HepG2 (cell line): Measurements from ENCODE around the gene QRICH2. TPM values are rescaled to one million over a fixed set of nuclear protein-coding genes. Genes with fewer than 3 reads are reported as not detected.
A peak's percentile ranks its signal among the peaks of the same experiment; 100 is the strongest.

Source experiments
- HNRNPL ChIP-seq: fragments of 200-400 bp; formaldehyde crosslinking; IDR thresholded peaks from 2 replicates; pipeline ENCODE4 v1.6.1; 2017; ENCODE audit warnings: mild to moderate bottlenecking, low read depth, low read length
- NCOA2 ChIP-seq: sonication (generic); formaldehyde crosslinking; IDR thresholded peaks from 2 replicates; pipeline ENCODE4 v1.8.0; 2022; ENCODE audit warnings: inconsistent platforms
- NFRKB ChIP-seq: fragments of 450-650 bp; IDR thresholded peaks from 2 replicates; pipeline ENCODE4 v1.6.1; 2017
- POLR2G ChIP-seq: fragments of 200-400 bp; formaldehyde crosslinking; IDR thresholded peaks from 2 replicates; pipeline ENCODE4 v1.6.1; 2018; ENCODE audit warnings: mild to moderate bottlenecking, low read depth, low read length, moderate library complexity
- RBM22 ChIP-seq: fragments of 200-400 bp; formaldehyde crosslinking; optimal IDR thresholded peaks from 2 replicates; pipeline ENCODE3; 2017; ENCODE audit warnings: mild to moderate bottlenecking, low read length, moderate library complexity
- RBM39 ChIP-seq: fragments of 200-400 bp; formaldehyde crosslinking; IDR thresholded peaks from one replicate; pipeline ENCODE4 v1.6.1; 2018; ENCODE audit warnings: antibody characterized with exemption, mild to moderate bottlenecking, low read depth, low read length; ENCODE audit not compliant: poor library complexity, severe bottlenecking
- SRSF1 ChIP-seq: fragments of 200-400 bp; formaldehyde crosslinking; optimal IDR thresholded peaks from 2 replicates; pipeline ENCODE3; 2017; ENCODE audit warnings: mild to moderate bottlenecking, low read depth, low read length, moderate library complexity
- polyA plus RNA-seq, 8 experiments: library from polyadenylated mRNA; depleted of rRNA in 3 of 8; stranded (reverse) in 7 of 8; unstranded in 1 of 8; fragments of >200 nt; fragmentation: Illumina TruSeq in 4 of 8; extraction: Trizol in 4 of 8; gene quantifications; 2 replicates each; pipeline versions ENCODE4 v1.2.1 to v1.2.3, GENCODE V29; 2011 to 2016; ENCODE audit warnings: low read depth in 4 of 8, missing spikeins in 1 of 8, mixed read lengths in 1 of 8; ENCODE audit not compliant: insufficient read depth in 1 of 8
- total RNA-seq, 5 experiments: library from RNA; depleted of rRNA; stranded (reverse); fragments of >200 nt; fragmentation: Illumina TruSeq; extraction: Trizol; gene quantifications; 2 replicates each; pipeline ENCODE4 v1.2.3, GENCODE V29; 2016; ENCODE audit warnings: low read depth in 1 of 5
- TF ChIP-seq, protein P1 (sequence below): IDR thresholded peaks from 2 replicates; pipeline ENCODE4 v1.6.1; 2012; ENCODE audit warnings: low read length, improper control_type of control experiment
- TF ChIP-seq, protein P2 (sequence below): sonication (generic); formaldehyde crosslinking; IDR thresholded peaks from 2 replicates; pipeline ENCODE4 v1.4.0; 2020; ENCODE audit warnings: missing genetic modification reagents
- TF ChIP-seq, protein P3 (sequence below): sonication (generic); formaldehyde crosslinking; IDR thresholded peaks from 2 replicates; pipeline ENCODE4 v1.8.1; 2023; ENCODE audit warnings: mild to moderate bottlenecking, moderate library complexity, missing genetic modification reagents

Gene QRICH2
- total and polyA plus RNA-seq, 2 of the 13 experiments (the other 11 are each of a cell fraction or from before 2014, with no cell fraction given): 3.7 to 5.7 TPM

DNA sequence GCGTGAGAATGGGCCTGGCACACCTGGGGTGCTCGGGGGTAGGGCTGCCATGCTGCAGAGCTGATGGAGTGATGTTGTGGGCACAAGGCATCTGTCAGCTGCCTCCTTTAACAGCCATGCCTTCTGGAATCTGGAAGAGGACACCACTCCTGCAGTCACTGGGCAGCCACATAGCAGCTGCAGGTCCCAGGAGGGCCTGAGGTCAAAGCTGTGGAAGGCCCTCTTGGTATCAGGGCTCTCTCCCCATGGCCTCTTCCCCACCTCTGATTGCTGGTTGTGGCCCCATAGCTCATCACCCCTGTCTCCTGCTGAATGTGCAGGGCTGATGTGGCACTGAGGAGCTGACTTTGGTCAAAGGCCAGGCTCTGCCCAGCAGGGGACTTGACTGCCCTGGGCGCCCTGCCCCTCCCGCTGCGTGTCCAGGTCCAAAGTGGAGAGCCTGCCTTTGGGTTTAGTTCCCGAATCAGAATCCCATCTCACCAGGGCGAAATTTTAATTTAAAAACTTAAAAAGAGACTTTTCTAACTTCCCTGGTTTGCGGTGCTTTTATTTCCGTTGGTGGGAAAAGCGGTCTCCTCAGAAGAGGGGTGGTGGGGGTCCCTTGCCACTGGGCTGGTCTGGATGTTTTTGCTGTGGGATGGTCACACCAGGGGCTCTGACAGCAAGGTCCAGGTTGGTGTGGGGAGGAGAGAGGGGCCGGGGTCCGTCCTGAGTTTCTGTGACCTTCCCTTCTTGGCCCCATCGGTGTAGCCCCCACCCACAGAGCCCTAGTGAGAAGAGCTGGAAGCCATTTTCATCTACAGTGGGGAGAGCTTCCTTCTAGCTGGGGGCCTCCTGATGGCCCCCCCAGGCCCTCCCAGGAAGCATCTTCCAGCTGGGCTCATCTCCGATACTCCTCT is 37.1 kb downstream of the QRICH2 start (continued):
- TF ChIP-seq, protein P1, sequence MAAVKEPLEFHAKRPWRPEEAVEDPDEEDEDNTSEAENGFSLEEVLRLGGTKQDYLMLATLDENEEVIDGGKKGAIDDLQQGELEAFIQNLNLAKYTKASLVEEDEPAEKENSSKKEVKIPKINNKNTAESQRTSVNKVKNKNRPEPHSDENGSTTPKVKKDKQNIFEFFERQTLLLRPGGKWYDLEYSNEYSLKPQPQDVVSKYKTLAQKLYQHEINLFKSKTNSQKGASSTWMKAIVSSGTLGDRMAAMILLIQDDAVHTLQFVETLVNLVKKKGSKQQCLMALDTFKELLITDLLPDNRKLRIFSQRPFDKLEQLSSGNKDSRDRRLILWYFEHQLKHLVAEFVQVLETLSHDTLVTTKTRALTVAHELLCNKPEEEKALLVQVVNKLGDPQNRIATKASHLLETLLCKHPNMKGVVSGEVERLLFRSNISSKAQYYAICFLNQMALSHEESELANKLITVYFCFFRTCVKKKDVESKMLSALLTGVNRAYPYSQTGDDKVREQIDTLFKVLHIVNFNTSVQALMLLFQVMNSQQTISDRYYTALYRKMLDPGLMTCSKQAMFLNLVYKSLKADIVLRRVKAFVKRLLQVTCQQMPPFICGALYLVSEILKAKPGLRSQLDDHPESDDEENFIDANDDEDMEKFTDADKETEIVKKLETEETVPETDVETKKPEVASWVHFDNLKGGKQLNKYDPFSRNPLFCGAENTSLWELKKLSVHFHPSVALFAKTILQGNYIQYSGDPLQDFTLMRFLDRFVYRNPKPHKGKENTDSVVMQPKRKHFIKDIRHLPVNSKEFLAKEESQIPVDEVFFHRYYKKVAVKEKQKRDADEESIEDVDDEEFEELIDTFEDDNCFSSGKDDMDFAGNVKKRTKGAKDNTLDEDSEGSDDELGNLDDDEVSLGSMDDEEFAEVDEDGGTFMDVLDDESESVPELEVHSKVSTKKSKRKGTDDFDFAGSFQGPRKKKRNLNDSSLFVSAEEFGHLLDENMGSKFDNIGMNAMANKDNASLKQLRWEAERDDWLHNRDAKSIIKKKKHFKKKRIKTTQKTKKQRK: no peak
- TF ChIP-seq NCOA2 (no peak), RBM22 (peak; percentile 57), POLR2G (peak; percentile 18; the same call in 1 of the 2 replicates), SRSF1 (peak; percentile 26), HNRNPL (peak; percentile 75; the same call in 1 of the 2 replicates), RBM39 (no peak), NFRKB (no peak)
- TF ChIP-seq, protein P2, sequence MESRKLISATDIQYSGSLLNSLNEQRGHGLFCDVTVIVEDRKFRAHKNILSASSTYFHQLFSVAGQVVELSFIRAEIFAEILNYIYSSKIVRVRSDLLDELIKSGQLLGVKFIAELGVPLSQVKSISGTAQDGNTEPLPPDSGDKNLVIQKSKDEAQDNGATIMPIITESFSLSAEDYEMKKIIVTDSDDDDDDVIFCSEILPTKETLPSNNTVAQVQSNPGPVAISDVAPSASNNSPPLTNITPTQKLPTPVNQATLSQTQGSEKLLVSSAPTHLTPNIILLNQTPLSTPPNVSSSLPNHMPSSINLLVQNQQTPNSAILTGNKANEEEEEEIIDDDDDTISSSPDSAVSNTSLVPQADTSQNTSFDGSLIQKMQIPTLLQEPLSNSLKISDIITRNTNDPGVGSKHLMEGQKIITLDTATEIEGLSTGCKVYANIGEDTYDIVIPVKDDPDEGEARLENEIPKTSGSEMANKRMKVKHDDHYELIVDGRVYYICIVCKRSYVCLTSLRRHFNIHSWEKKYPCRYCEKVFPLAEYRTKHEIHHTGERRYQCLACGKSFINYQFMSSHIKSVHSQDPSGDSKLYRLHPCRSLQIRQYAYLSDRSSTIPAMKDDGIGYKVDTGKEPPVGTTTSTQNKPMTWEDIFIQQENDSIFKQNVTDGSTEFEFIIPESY (CRISPR knock-in tag): peak; percentile 60
- TF ChIP-seq, protein P3, sequence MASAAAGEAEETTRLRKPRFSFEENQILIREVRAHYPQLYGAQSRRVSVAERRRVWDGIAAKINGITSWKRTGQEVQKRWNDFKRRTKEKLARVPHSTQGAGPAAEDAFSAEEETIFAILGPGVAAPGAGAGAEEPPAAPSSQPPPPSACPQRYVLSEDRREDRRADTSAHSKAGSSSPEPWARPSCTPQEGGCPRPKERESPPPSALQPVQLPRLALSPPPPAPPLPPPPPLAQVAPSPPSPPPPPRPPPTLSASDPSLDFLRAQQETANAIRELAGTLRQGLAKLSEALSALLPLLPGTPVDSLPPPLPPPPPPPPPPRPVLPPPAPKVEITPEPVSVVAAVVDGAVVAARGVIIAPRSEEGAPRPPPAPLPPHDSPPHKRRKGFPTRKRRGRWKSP (CRISPR knock-in tag): peak; percentile 27; the same call in 1 of the 2 replicates
